Endodermal cell (in vitro differentiated cells): ENCODE measurements around the gene TMEM131L. TPM values are rescaled to one million over a fixed set of nuclear protein-coding genes. Genes with fewer than 3 reads are reported as not detected.
"Not testable (repeated sequence)": the region's sequence is repeated elsewhere in the genome, so short reads cannot be mapped to it uniquely, and the experiment has no call there.

Experiments
- DNase-seq: peaks from one replicate; pipeline ENCODE4 v3.0.0-alpha.2; 2017
- H3K27ac ChIP-seq: 2 replicates; pipeline ENCODE4 v1.5.1; 2013; ENCODE audit warnings: mild to moderate bottlenecking, low read depth, low read length, moderate library complexity
- H3K27me3 ChIP-seq: 2 replicates; pipeline ENCODE4 v1.6.1; 2013; ENCODE audit warnings: mild to moderate bottlenecking, low read length, moderate library complexity; ENCODE audit not compliant: insufficient read depth, control insufficient read depth, poor library complexity, severe bottlenecking
- H3K36me3 ChIP-seq: 2 replicates; pipeline ENCODE4 v1.7.0; 2013; ENCODE audit warnings: mild to moderate bottlenecking, low read length, moderate library complexity; ENCODE audit not compliant: control insufficient read depth, insufficient read depth
- H3K4me1 ChIP-seq: one replicate; pipeline ENCODE4 v1.7.0; 2013; ENCODE audit warnings: low read length; ENCODE audit not compliant: control insufficient read depth, insufficient read depth
- H3K4me3 ChIP-seq: 2 replicates; pipeline ENCODE4 v1.5.1; 2013; ENCODE audit warnings: mild to moderate bottlenecking, low read length, moderate library complexity
- H3K9ac ChIP-seq: 2 replicates; pipeline ENCODE4 v1.6.1; 2013; ENCODE audit warnings: mild to moderate bottlenecking, low read length, moderate library complexity; ENCODE audit not compliant: poor library complexity, severe bottlenecking; ENCODE audit errors: extremely low read depth
- H3K9me3 ChIP-seq: 2 replicates; pipeline ENCODE4 v1.6.1; 2013; ENCODE audit warnings: mild to moderate bottlenecking, low read length, moderate library complexity; ENCODE audit not compliant: control insufficient read depth
- H3K27ac Mint-ChIP-seq: 2 replicates; pipeline ENCODE4 v1.8.0; 2020; ENCODE audit warnings: mixed read lengths
- H3K27me3 Mint-ChIP-seq: 2 replicates; pipeline ENCODE4 v1.8.0; 2021; ENCODE audit warnings: mild to moderate bottlenecking, mixed read lengths; ENCODE audit not compliant: insufficient read depth
- H3K36me3 Mint-ChIP-seq: 2 replicates; pipeline ENCODE4 v1.8.0; 2020; ENCODE audit warnings: low read depth, mixed read lengths
- H3K4me1 Mint-ChIP-seq: 2 replicates; pipeline ENCODE4 v1.8.0; 2020; ENCODE audit warnings: mixed read lengths
- H3K4me3 Mint-ChIP-seq: 2 replicates; pipeline ENCODE4 v1.8.0; 2020; ENCODE audit warnings: mild to moderate bottlenecking, moderate library complexity, mixed read lengths
- H3K9me3 Mint-ChIP-seq: 2 replicates; pipeline ENCODE4 v1.8.0; 2020; ENCODE audit warnings: mild to moderate bottlenecking, mixed read lengths
- WGBS, 2 experiments: methylation state at CpG; one replicate each; pipeline versions ENCODE4 v1.1.5 to v1.1.7; 2013; ENCODE audit warnings: missing lambda C conversion rate in 2 of 2, mixed read lengths in 1 of 2; ENCODE audit not compliant: insufficient coverage in 1 of 2, insufficient read length in 1 of 2; 5-methylcytosine and 5-hydroxymethylcytosine counted together
- total RNA-seq, 2 donors: library from RNA; stranded (reverse); fragmentation: NEBNext Ultra II Directional in 1 of 2; extraction: Animal tissue kit (Norgen Biotek cat#: 25700) in 1 of 2; gene quantifications; 2 replicates in 1 of 2; 3 replicates in 1 of 2; pipeline ENCODE4 v1.2.1, GENCODE V29; 2021
- TF ChIP-seq, protein P1 (sequence below): fragments of 200-600 bp; sonication (generic); conservative IDR thresholded peaks from 2 replicates; pipeline ENCODE4 v1.5.0; 2021; ENCODE audit warnings: antibody characterized with exemption, mild to moderate bottlenecking

The TMEM131L gene
- total RNA-seq, 2 donors from 2014 or later, result 6.2 to 10.8 TPM

DNA sequence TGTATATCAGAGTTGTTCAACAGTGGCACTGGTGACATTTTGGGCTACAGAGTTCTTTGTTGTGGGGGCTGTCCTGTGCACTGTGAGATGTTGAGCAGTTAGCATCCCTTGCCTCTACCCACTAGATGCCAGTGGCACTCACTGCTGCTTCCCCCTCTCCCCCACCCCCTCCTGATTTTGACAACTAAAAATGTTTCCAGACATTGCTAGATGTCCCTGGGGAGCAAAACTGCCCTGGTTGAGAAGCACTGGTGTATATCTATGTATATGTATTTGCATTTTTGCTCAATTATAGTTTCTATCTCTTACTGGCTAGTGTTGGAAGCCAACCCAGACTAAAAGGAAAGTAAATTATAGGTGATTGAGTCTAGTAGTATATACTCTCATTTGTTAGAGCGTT, 2.4 kb downstream of the TMEM131L start:
- H3K4me3 Mint-ChIP-seq, result no peak overlapping the region
- H3K27me3 Mint-ChIP-seq, result peaks cover 14% of the 10 kb centered on the region
- DNase-seq, result no peak
- TF ChIP-seq, protein P1, sequence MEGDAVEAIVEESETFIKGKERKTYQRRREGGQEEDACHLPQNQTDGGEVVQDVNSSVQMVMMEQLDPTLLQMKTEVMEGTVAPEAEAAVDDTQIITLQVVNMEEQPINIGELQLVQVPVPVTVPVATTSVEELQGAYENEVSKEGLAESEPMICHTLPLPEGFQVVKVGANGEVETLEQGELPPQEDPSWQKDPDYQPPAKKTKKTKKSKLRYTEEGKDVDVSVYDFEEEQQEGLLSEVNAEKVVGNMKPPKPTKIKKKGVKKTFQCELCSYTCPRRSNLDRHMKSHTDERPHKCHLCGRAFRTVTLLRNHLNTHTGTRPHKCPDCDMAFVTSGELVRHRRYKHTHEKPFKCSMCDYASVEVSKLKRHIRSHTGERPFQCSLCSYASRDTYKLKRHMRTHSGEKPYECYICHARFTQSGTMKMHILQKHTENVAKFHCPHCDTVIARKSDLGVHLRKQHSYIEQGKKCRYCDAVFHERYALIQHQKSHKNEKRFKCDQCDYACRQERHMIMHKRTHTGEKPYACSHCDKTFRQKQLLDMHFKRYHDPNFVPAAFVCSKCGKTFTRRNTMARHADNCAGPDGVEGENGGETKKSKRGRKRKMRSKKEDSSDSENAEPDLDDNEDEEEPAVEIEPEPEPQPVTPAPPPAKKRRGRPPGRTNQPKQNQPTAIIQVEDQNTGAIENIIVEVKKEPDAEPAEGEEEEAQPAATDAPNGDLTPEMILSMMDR, result no peak
- no peak overlapping the region for H3K4me3 ChIP-seq
- no peaks in the 10 kb centered on the region for H3K36me3 ChIP-seq
- no peaks in the 10 kb centered on the region for H3K4me1 ChIP-seq
- no peak overlapping the region for H3K27ac Mint-ChIP-seq
- H3K9me3 ChIP-seq, result no peaks in the 10 kb centered on the region
- H3K27ac ChIP-seq, result no peak overlapping the region
- peaks cover 21% of the 10 kb centered on the region for H3K27me3 ChIP-seq
- peaks cover 21% of the 10 kb centered on the region for H3K4me1 Mint-ChIP-seq
- peaks cover 1% of the 10 kb centered on the region for H3K36me3 Mint-ChIP-seq
- no peaks in the 10 kb centered on the region for H3K9me3 Mint-ChIP-seq
- no peak overlapping the region for H3K9ac ChIP-seq
- WGBS, 2 experiments, result 88% methylated on average over 1 of the region's 1 CpG; no CpG with 5 or more reads in 1 of the 2 experiments

DNA sequence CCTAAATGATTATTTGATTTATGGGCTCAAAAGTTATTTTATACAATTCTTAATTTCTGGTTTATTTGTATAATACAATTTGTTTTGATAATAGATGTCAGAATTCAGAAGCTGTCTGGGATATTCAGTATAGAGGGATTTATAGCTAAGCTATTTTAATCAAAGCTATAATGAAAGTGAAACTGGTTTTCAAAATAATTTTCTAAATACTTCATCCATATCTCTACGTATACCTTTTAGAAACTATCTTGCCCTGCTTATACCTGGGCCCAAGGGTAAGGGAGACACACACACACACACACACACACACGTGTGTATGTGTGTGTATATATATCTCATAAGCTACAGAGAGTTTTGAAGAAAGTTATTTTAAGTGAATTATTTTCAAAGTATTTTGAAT, 2.9 kb downstream of the TMEM131L start:
- no peaks in the 10 kb centered on the region for H3K4me1 ChIP-seq
- Mint-ChIP-seq H3K4me1 (peaks cover 21% of the 10 kb centered on the region), H3K4me3 (no peak overlapping the region), H3K27me3 (peaks cover 14% of the 10 kb centered on the region), H3K36me3 (peaks cover 1% of the 10 kb centered on the region), H3K27ac (no peak overlapping the region), H3K9me3 (no peaks in the 10 kb centered on the region)
- no peaks in the 10 kb centered on the region for H3K36me3 ChIP-seq
- no peak for DNase-seq
- WGBS, 2 experiments, result 100% methylated on average over 1 of the region's 2 CpGs; no CpG with 5 or more reads in 1 of the 2 experiments
- H3K27ac ChIP-seq, result no peak overlapping the region
- H3K4me3 ChIP-seq, result no peak overlapping the region
- H3K27me3 ChIP-seq, result peaks cover 18% of the 10 kb centered on the region
- TF ChIP-seq, protein P1, result no peak
- H3K9ac ChIP-seq, result no peak overlapping the region
- H3K9me3 ChIP-seq, result no peaks in the 10 kb centered on the region

DNA sequence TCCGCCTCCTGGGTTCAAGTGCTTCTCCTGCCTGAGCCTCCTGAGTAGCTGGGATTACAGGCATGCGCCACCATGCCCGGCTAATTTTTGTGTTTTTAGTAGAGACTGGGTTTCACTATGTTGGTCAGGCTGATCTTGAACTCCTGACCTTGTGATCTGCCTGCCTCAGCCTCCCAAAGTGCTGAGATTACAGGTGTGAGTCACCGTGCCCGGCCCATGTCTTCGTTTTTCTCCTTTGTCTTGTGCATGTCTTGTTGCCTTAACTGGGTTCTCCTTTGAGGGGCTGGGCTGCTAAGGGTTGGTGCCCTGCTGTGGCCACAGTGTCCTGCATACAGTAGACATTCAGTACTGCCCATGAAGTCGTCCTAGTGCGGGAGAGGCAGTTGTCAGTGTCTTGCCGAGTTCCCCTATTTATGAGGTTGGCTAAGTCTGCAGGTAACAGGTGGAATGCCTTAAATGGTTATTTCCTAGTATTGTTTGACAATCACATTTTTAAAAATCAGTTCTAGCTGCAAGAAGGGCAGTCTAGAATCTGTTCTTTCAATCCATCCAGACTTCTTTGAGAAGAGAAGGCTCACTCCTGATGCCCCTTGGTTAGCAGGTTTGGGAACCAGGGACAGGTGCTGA, 5.0 kb downstream of the TMEM131L start:
- H3K4me1 Mint-ChIP-seq, H3K36me3 Mint-ChIP-seq, H3K27me3 Mint-ChIP-seq, H3K4me3 Mint-ChIP-seq, H3K27me3 ChIP-seq, H3K4me3 ChIP-seq, H3K27ac ChIP-seq, H3K36me3 ChIP-seq, DNase-seq, H3K27ac Mint-ChIP-seq, H3K9me3 Mint-ChIP-seq, H3K4me1 ChIP-seq, H3K9ac ChIP-seq, H3K9me3 ChIP-seq: not testable (repeated sequence)
- 90 to 93% methylated on average over 9 of the region's 9 CpGs for WGBS, 2 experiments

DNA sequence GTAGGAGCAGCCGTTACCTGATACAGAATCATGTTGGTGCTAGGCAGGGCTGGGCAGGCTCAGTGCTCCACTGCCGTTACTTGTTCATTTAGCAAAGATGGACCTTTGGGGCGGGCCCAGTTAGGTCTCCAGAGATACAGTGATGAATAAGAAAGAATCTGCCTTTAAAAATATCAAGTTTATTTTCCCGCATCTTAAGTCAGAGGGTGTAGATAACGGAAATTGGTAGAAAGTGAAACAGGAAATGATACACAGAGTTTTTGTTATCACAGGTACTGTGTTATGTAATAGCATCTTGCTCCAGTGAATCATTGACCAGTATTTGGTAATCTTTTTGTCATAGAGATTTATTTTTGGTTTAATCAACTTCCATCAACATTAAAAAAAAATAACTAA, 5.5 kb downstream of the TMEM131L start:
- Histone ChIP-seq H3K36me3 (no peaks in the 10 kb centered on the region), H3K27me3 (no peaks in the 10 kb centered on the region), H3K4me1 (no peaks in the 10 kb centered on the region), H3K9ac (no peak overlapping the region), H3K27ac (no peak overlapping the region), H3K4me3 (no peak overlapping the region), H3K9me3 (no peaks in the 10 kb centered on the region)
- no peaks in the 10 kb centered on the region for H3K27me3 Mint-ChIP-seq
- TF ChIP-seq, protein P1, result no peak
- no peak overlapping the region for H3K27ac Mint-ChIP-seq
- H3K4me1 Mint-ChIP-seq, result peaks cover 7% of the 10 kb centered on the region
- H3K36me3 Mint-ChIP-seq, result peaks cover 1% of the 10 kb centered on the region
- WGBS, 2 experiments, result 92% methylated on average over 3 to 5 of the region's 5 CpGs
- DNase-seq, result no peak
- H3K4me3 Mint-ChIP-seq, result no peak overlapping the region
- no peaks in the 10 kb centered on the region for H3K9me3 Mint-ChIP-seq
